Fibroblast of mammary gland (primary cell): ENCODE results near the gene MEF2D.

Experiments used
- DNase-seq: peaks from one replicate; pipeline ENCODE4 v3.0.0-alpha.2; 2010; ENCODE audit warnings: low read depth
- H3K4me3 ChIP-seq: 2 replicates; pipeline ENCODE4 v1.5.1; 2011; ENCODE audit warnings: low read depth, mild to moderate bottlenecking, low read length, moderate library complexity; ENCODE audit not compliant: control insufficient read depth
- CTCF ChIP-seq: conservative IDR thresholded peaks from 2 replicates; pipeline ENCODE4 v1.5.1; 2011; ENCODE audit warnings: low read depth, low read length, inconsistent platforms; ENCODE audit not compliant: control insufficient read depth, insufficient read depth

MEF2D gene

DNA sequence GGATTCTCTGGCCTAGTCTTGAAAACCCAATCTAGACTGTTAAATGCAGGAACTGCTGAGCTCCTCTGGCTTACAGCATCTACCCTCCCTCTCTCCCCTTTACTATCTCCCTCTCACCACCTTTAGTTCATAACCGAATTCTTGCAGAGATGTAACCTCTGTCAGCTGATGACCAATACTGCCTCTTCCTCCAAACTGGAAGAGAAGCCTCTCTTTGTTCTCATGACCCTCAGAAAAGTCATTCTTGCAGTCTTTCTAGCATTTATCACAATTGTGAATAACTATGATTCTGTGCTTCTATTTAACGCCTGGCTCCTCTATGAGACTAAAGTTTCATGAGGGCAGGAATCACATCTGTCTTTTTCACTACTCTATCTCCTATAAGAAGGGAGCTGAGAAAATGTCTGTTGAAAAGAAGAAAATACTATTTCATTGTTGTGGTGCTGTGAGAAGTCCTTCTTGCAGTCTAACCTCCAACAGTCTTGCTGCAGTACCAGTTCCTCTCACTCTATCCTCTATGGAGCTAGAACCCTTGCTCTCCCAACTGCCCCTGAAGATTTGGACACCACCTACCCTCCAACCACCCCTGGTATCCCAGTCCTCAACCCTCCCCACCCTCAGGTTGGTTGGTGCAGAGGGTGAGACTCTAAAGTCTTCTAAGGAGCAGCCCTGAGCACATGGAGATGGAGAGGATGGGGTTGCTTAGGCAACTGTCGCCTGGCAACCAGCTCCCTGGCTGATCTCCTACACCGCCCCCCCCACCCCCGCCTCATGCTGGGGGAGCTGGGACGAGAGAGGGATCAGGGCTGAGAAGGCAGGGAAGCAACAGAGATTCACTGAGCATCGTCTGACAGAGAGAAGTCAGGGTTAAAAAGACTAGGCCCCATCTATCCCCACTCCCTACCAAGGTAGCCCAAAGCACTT lies 13.9 kb downstream of the MEF2D start:
- DNase-seq = no peak
- TF ChIP-seq CTCF = no peak
- H3K4me3 ChIP-seq = no peak overlapping the region

DNA sequence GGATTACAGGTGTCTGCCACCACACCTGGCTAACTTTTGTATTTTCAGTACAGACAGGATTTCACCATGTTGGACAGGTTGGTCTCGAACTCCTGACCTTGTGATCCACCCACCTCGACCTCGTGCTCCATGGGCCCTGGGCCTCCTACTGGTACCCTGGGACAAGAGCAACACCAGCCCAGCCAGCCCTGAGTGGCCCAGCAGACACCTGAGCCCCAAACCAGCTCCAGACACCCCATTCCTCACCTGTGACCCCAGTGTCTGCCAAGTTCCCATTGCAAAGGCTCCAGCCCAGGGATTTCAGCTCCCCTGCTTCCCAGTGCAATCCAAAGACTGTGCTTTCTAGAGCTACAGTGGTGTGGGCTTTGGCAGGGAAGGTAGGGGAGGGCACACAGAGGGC lies 14.6 kb downstream of the MEF2D start:
- H3K4me3 ChIP-seq = no peak overlapping the region
- no peak for TF ChIP-seq CTCF
- no peak for DNase-seq

DNA sequence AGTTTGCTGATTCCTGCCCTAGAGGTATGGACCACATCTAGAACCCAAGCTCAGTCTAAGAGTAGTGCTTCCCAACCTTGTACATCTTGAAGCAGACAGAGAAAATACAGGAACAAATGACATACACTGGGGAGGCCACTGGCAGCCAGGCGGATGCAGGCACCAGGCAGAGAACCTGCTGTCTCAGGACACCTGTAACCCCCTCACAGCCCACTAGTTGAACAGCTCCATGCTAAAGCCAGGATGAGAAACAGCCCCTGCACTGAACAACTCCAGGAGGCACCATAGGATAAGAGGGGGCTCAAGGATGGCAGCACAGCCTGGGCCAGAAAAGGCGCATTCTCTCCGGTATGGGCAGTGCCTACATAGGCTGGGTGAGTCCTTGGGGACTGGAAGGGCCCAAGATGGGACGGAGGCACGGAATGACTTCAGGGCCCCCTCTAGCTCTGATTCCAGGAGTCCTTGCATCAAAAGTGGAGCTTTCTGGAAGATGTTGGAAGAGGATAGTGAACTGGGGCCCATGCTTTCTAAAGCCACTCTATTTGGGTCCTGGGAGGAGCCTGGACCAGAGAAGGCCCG lies 16.0 kb downstream of the MEF2D start:
- H3K4me3 ChIP-seq = no peak overlapping the region
- no peak for DNase-seq
- no peak for TF ChIP-seq CTCF

DNA sequence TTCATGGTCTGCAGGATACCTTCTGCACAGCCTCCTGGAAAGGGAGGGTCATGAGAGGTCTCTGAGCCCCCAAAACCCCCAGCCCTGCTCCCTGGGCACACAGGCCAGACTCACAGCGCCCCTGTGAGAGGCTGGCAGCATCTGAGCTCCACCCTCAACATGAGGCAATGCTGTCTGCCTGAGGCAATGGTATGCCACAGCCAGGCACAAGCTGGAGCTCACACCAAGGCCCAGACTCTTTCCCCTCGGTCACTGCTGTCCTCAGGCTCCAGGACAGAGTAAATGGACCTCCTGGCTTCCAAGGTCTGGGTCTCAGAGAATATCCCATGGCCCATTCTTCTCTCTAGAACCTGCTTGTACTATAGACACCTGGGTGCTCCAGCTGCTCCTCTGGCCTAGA lies 17.2 kb downstream of the MEF2D start:
- H3K4me3 ChIP-seq = no peak overlapping the region
- no peak for DNase-seq
- no peak for TF ChIP-seq CTCF

DNA sequence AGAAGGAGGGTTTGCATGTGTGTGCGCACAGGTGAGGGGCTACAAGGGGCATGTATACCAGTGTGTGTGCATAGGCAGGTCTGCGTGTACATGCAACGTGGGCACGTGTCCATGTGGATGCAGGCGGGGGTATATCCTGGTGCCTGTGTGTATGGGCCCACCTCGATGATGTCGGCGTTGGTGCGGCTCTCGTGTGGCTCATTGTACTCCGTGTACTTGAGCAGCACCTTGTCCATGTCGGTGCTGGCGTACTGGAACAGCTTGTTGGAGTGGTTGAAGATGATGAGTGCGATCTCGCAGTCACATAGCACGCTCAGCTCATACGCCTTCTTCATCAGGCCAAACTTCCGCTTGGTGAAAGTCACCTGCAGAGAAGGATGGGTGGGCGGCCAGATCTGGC lies 18.3 kb downstream of the MEF2D start:
- TF ChIP-seq CTCF = no peak
- H3K4me3 ChIP-seq = no peak overlapping the region
- DNase-seq = no peak

- no peak for DNase-seq
- TF ChIP-seq CTCF = no peak
- H3K4me3 ChIP-seq = no peak overlapping the region
Observed at GRCh38 chr1:156481527-156481926, 19.0 kb downstream of the MEF2D start.
